Measurements from ENCODE around the gene FER.
"Not testable (repeated sequence)": the region's sequence is repeated elsewhere in the genome, so short reads cannot be mapped to it uniquely, and the experiment has no call there.

Gene FER

GRCh38 chr5:109035436-109035835 is 287.7 kb downstream of the FER start:
- DNase-seq (ENCODE audit: low read depth): no peak

GRCh38 chr5:109038209-109038840 is 290.6 kb downstream of the FER start:
- no peak for DNase-seq (ENCODE audit: low read depth)

DNA sequence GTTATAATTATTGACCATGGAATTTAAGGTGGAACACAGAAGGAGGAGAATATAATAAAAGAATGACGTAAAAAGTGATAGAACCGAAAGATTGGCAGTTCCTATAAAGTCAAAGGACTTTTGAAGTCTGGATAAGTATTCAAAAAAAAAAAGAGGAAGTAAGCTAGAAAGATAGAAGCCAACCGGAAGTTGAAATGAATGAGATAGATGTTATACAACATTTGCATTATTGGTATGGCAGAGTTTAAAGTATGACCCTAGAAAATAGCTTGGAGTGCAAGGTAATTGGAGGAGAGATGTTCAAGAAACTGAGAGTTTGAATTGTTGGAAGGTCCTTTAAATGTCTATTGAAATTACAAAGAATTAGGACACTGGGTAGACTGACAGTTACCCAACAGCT is 293.6 kb downstream of the FER start:
- DNase-seq (ENCODE audit: low read depth): no peak

- DNase-seq (ENCODE audit: low read depth): no peak
Observed at GRCh38 chr5:109045710-109046109, 298.0 kb downstream of the FER start.

DNA sequence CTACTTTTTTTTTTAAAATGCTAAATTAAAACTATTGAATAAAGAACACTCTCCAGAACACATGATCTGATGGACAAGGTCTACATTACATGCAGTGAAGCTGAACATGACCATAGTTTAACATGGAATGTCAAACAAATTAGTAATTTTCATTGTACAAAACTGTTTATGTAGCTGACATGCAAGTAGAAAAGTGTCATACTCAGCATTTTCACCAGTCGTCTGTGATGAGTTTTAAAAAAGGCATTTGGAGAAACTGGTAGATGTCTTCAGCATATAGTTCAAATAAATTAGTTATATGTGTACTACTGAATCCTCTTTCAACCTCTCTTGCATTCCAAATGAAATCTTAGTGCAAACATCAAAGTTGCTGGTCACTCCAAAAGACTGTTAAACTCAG is 301.9 kb downstream of the FER start:
- no peak for DNase-seq (ENCODE audit: low read depth)

- DNase-seq (ENCODE audit: low read depth): not testable (repeated sequence)
Observed at GRCh38 chr5:109050321-109050720, 302.6 kb downstream of the FER start.

- DNase-seq (ENCODE audit: low read depth): not testable (repeated sequence)
Observed at GRCh38 chr5:109052216-109052615, 304.5 kb downstream of the FER start.

- no peak for DNase-seq (ENCODE audit: low read depth)
Observed at GRCh38 chr5:109053995-109054417, 306.3 kb downstream of the FER start.

DNA sequence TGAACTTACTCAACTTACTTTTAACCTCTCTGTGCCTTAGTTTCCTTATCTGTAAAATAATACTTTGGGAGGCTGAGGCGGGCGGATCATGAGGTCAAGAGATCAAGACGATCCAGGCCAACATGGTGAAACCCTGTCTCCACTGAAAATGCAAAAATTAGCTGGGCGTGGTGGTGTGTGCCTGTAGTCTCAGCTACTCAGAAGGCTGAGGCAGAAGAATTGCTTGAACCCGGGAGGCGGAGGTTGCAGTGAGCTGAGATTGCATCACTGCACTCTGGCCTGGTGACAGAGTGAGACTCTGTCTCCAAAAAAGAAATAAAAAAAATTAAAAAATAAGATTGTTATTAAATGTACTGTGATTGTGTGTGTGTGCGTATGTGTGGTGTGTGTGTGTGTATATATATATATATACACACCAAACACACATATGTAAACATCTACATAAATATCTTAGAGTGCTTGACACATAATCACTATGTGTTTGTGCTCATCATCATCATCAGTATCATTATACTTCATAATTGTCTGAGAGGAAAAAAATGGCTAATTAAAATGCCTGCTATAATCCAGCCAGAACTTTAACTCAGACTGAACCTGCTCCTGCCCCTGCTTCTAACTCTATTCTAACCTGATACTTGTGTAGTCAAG is 312.8 kb downstream of the FER start:
- no peak for DNase-seq (ENCODE audit: low read depth)

- no peak for DNase-seq (ENCODE audit: low read depth)
Observed at GRCh38 chr5:109062664-109063063, 315.0 kb downstream of the FER start.

GRCh38 chr5:109063223-109063622 is 315.5 kb downstream of the FER start:
- no peak for DNase-seq (ENCODE audit: low read depth)

DNA sequence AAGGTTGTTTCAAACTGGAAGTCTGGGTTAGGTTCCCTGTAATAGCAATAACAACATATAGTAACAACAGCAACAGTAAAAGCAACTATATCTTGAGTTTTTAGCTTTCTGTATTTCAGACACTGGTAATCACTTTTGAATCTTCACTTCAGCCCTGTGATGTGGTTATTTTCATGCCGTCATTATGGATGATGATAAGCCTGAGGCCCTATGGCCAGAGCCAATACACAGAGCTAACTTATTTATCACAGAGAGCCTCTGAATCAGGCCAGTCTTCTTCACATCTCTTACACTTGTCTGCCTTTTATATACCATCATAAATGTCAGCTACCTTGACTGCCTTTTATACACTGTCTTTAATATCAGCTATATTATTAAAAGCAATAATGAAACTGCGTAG is 329.0 kb downstream of the FER start:
- no peak for DNase-seq (ENCODE audit: low read depth)

- no peak for DNase-seq (ENCODE audit: low read depth)
Observed at GRCh38 chr5:109078448-109078847, 330.8 kb downstream of the FER start.

DNA sequence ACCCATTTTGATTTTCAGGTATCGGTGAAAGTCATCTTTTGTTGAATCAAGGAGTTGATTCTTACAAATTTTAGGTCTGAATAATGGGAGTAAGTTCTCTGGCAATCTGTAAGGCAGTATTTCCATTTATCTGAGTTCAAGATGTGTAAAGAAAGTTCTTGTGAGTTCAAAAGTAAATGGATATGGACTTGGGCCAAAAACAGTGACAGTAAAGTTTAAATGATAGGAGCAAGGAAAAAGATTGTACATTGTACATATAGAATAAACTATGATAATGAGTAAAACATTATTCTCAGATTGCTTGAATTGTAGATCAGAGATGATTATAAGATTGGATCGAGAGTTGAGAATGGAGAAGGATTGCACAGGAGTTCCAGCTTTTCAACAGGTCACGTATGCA is 332.8 kb downstream of the FER start:
- no peak for DNase-seq (ENCODE audit: low read depth)

DNA sequence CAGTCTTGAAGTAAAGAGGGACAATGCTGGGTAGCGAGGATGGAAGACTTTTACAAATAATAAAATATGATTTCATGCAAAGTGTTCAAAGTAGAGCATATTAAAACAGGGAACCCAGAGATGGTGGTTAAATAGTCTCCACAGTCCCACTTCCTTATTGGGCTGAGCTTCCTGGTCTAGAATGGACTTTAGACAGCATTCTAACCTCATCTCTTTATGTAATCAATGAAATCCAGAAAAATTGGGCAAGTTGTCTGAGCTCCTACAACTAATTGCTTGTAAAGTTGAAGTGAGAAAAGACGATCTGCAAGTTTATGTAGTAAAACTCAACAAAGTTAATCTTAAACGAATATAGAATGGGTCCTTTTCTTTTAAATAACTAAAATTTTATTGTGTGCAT is 333.2 kb downstream of the FER start:
- no peak for DNase-seq (ENCODE audit: low read depth)

DNA sequence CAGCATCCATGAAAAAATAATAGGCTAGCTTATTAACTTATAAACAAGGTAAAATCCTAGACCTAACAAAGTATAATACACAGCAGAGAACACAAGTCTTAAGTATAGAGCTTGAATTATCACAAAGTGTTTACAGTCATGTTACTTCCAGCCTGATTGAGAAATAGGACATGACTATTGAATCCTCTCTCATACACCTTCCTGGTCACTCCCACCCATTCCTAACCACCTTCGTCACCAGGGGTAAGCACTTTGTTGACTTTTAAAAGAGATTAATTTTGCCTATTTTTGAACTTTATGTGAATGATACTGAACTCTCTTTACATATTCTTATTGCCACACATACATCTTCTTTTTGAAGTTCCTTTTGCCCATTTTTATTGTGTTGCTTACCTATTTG is 336.2 kb downstream of the FER start:
- DNase-seq (ENCODE audit: low read depth): no peak

- DNase-seq (ENCODE audit: low read depth): no peak
Observed at GRCh38 chr5:109089191-109089590, 341.5 kb downstream of the FER start.

GRCh38 chr5:109099081-109099480 is 351.4 kb downstream of the FER start:
- no peak for DNase-seq (ENCODE audit: low read depth)

GRCh38 chr5:109100971-109101370 is 353.3 kb downstream of the FER start:
- no peak for DNase-seq (ENCODE audit: low read depth)

GRCh38 chr5:109102096-109102690 is 354.5 kb downstream of the FER start:
- DNase-seq (ENCODE audit: low read depth): no peak

- DNase-seq (ENCODE audit: low read depth): no peak
Observed at GRCh38 chr5:109105631-109106267, 358.1 kb downstream of the FER start.

- DNase-seq (ENCODE audit: low read depth): no peak
Observed at GRCh38 chr5:109111680-109112079, 364.0 kb downstream of the FER start.

- no peak for DNase-seq (ENCODE audit: low read depth)
Observed at GRCh38 chr5:109113608-109114007, 365.9 kb downstream of the FER start.
